GM19468 (cell line): Measurements from ENCODE around the gene CAPN15.
"Not testable (repeated sequence)": the region's sequence is repeated elsewhere in the genome, so short reads cannot be mapped to it uniquely, and the experiment has no call there.

ENCODE experiments used
- ATAC-seq: cut with Tn5 transposase; IDR thresholded peaks from one replicate; pipeline ENCODE4 v1.9.1; 2021; ENCODE audit warnings: mild to moderate bottlenecking, moderate library complexity, moderate number of reproducible peaks; ENCODE audit not compliant: unreplicated experiment; ENCODE audit errors: extremely low read depth

Gene CAPN15

DNA sequence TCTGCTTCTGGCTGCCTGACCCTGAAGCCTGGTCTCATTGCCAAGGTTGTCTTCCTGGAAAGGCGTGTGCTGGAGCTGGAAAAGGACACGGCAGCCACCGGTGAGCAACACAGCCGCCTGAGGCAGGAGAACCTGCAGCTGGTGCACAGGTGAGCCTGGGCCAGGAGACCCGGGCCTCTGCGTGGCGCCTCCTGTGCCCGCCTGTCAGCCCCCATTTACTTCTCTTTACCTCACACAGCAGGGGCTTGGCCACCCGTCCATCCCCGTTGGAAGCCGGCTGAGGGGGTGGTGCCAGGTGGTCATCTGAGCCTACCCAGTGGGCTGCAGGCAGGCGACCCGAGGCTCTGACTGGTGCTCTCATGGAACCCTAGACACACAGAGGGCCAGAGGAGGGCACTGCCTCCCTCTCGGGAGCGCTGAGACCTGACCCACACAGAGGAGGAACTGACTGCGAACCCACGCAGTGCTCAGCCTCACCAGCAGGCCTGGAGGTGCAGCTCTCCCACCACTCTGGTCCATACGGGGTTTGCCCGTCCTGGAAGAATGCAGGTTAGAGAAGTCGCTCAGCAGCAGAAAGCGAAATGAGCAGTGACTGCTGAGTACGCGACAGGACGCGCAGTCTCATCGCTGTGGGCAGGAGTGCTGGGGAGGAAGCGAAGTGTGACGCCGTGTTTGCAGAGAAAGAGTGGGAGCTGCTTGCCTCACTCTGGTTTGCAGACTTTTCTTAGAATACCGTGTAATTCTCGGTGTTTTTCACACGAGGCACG lies 21.9 kb upstream of the CAPN15 start:
- ATAC-seq = no peak

DNA sequence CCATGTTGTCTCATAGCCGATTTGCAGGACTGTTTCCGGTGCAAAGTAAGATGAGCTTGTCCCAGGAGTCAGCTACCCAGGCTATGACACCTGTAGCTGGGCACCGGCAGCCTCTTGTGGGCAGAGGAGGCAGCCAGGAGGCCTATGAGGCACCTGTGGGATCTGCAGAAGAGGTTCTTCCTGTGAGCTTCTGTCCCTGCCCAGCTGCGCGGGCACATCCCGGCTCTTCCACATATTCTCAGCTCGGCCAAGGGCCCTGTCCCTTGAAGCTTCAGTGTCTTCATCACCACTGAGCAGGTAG lies 21.3 kb upstream of the CAPN15 start:
- ATAC-seq = no peak

DNA sequence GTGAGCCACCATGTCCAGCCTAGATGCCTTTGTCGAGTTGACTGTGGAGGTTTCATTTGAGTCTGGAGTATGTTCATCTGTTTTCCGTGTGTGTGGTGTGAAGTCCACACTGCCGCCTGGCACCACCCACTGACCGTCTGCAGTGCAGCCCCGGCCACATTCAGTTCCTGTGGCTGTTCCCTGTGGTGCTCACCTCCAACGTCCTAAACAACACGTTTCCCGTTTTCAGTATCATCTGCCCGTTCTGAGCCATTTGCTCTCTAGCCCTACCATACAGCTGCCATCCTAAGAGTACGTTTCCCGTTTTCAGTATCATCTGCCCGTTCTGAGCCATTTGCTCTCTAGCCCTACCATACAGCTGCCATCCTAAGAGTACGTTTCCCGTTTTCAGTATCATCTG lies 20.0 kb upstream of the CAPN15 start:
- ATAC-seq = not testable (repeated sequence)

DNA sequence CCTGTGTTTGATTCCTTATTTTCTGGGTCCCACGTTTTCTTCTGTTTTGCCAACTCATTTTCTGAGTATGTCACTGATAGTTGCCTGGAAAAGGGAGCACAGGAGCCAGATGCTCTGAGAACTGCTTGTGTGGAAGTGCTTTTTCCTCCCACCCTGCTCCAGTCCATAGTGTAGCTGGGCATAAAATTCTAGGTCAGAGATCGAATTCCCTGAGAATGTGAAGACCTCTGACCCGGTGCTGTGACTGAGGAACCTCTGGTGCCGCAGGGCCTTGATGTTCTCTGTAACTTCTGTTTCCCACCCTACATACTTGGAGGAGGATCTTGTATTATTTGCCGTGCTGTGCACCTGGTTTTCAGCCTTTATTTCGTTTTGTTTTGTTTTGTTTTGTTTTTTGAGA lies 19.5 kb upstream of the CAPN15 start:
- ATAC-seq = no peak

DNA sequence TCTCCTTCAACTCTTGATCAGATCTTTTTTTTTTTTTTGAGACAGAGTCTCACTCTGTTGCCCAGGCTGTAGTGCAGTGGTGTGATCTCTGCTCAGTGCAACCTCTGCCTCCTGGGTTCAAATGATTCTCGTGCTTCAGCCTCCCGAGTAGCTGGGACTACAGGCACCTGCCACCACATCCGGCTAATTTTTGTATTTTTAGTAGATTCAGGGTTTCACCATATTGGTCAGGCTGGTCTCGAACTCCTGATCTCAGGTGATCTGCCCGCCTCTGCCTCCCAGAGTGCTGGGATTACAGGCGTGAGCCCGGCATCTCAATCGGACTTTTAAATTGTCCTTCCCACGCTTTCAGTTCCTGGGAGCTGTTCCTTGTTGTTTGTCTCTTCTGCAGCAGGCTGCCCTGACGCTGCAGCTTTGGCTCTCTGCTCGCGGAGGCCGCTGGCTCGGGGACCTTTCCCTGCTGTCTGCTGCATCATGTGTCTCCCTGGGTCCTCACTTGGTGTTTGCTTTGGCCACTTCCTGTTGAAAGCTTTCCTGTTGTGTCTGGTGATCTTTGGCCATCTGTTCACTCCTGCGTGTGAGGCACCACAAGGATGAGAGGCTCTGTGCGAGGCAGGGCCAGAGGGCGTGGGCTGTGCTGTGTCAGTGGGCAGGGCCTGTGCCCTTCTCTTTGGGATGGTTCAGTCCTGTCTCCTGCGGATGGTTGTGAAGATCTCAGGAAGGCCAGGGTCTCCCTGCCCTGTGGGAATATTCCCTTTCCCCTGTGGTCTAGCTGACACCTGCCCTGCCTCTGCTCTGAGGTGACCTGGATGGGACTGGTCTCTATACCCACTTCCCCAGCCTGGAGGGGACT lies 18.4 kb upstream of the CAPN15 start:
- no peak for ATAC-seq

DNA sequence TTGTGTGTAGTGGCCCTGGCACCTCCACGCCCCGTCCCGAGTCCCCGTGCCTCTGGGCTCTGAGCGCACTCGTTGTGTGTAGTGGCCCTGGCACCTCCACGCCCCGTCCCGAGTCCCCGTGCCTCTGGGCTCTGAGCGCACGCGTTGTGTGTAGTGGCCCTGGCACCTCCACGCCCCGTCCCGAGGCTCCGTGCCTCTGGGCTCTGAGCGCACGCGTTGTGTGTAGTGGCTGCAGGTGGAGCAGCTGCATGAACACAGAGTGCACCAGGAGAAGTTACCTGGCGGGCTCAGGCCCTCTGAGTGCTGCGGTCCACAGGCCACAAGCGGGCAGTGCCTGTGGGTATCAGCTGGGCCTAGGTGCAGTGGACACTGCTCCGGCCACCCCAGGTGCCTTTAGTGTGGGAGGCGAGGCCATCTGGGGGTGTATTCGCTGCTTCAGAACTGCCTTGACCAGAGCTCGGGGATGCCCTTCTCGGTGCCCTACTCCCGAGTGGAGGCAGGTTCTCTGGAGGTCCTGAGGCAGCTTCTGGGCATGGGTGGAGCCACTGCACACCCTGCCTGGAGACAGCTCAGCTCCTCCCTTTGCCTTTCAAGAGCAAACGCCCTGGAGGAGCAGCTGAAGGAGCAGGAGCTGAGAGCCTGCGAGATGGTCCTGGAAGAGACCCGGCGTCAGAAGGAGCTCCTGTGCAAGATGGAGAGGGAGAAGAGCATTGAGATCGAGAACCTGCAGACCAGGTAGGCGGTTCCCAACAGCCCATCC lies 17.3 kb upstream of the CAPN15 start:
- no peak for ATAC-seq

DNA sequence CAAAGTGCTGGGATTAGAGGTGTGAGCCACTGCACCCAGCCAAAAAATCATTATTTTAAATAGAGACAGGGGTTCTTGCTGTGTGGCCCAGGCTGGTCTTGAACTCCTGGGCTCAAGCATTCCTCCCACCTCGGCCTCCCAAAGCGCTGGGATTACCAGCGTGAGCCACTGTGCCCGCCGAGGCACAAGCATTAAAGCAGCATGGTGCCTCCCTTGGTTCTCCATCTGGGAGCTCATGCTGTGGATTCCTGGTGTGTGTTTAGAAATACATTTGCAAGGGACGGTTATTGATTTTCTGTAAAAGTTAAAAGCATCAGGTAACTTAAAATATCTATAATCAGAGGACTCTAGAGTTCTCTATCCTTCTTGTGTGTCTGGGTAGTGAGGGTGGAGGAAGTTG lies 14.7 kb upstream of the CAPN15 start:
- no peak for ATAC-seq

DNA sequence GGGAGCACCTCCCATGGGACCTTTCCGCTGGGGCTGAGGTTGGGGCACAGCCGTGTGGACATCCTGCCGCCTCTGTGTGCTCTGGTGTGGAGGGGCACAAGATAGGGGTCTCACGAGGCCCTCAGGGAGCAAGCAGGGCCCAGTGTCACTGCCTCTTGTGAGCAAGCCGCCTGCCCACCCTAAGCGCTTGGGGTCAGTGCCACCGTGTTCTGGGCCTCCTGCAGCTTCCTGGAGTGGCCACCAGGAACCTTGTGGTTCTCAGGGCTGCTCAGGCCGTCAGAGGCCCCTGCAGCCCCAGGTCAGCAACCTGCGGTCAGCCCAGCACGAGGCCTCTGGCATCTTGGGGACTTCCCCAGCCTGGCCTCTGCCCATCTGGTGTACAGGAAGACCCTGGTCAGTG lies 13.6 kb upstream of the CAPN15 start:
- no peak for ATAC-seq

DNA sequence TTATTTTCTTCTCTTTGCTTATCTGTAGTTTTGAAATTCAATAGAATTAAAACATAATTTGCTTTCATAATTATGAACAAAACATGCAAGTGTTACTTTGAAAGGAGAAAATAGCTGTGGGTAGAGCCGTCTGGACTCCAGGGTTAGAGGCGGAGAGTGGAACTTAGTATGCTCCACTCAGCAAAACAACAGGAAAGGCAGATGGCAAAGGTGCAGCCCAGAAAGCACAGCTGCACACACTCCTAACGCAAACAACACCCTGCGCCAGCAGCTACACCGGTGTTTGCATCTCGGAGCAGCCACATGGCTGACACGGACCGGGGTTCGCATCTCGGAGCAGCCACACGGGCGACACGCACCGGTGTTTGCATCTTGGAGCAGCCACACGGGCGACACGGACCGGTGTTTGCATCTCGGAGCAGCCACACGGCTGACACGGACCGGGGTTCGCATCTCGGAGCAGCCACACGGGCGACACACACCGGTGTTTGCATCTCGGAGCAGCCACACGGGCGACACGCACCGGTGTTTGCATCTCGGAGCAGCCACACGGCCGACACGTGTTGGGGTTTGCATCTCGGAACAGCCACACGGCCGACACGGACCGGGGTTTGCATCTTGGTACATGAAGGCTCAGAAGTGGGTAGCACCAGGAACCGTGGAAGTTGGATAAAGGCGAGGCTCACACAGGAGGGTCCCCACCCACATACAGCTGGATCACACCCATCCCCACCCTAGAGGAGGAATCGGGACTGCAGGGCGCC lies 12.2 kb upstream of the CAPN15 start:
- no peak for ATAC-seq

DNA sequence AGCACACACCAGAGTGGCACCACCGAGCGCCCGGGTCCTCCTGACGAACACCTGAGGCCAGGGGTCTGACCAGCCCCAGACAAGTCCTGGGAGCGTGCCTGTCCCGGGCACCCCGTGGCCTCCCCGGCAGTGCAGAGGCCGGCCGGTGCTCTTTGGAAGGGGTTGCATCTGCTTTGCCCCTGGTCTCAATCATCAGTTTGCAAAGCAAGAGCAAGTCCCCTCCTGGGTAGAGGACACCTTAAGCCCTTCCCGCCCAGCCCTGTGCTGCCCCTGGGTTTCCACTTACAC lies 11.6 kb upstream of the CAPN15 start:
- no peak for ATAC-seq

DNA sequence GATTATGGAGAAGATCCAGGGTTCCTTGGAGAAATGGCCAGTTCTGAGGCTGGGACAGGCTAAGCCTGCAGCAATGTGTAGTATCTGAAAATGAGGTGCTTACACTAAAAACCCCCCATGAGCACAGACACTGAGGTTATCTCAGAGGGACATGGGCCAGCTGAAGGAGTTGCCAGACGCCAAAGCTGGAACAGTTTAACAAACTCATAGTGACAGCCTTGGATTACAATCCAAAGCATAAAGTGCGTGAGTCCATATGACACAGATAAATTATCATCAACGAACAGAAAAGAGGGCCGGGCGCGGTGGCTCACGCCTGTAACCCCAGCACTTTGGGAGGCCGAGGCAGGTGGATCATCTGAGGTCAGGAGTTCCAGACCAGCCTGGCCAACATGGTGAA lies 11.2 kb upstream of the CAPN15 start:
- no peak for ATAC-seq

DNA sequence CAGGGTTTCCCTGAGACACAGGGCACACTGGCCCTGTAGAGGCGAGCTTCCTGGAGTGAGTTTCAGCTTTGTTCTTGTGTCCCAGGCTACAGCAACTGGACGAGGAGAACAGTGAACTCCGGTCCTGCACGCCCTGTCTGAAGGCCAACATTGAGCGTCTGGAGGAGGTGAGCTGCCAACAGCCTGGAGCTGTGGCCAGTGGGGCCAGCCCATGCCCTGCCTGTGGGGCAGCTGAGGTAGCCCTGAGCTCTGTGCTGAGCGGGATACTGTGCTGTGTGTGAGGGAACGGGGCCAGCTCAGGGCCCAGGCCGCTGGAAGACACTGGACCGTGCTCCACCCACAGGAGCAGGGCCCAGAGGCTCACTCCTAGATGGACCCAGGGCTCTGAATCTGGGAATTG lies 8.7 kb upstream of the CAPN15 start:
- no peak for ATAC-seq

DNA sequence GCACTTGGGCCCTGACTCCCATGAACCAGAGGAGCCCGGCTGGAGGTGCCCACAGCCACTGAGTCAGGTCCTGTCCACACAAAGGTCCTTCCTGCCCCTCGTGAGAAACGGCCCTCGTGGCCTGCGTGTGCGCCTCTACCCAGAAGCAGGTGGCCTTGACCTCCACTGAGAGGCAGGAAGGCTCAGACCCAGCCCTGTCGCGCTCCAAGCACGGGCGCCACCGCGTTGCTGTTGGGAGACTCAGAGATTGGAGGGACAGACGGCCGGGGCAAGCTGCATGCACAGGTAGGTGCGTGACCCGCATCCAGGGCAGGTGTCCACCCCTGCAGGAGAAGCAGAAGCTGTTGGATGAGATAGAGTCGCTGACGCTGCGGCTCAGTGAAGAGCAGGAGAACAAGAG lies 8.1 kb upstream of the CAPN15 start:
- no peak for ATAC-seq

DNA sequence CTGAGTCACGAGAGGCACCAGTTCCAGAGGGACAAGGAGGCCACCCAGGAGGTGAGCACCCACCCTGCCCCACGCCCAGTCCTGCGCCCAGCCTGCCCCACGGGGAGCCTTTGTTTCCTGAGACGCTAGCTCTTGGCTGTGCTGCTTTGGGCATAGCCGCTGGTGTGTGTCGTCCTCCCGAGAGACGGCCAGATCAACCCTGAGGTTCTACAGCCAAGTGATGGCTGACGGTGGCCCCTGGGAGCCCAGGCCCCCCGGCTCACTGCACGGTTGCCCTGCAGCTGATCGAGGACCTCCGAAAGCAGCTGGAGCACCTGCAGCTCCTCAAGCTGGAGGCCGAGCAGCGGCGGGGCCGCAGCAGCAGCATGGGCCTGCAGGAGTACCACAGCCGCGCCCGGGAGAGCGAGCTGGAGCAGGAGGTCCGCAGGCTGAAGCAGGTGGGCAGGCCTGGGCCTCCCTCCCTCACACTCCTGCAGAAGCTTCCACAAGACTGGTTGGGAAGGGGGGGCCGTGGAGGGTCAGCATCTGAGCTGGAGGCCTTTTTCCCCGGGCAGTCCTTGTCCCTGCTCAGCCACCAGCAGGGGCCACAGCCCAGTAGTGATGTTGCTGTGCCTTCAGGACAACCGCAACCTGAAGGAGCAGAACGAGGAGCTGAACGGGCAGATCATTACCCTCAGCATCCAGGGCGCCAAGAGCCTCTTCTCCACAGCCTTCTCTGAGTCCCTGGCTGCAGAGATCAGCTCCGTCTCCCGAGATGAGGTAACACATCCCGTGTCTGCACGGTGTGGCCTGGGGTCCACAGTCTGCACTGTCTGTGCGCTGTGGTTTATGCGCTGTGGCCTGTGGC lies 7.4 kb upstream of the CAPN15 start:
- no peak for ATAC-seq

DNA sequence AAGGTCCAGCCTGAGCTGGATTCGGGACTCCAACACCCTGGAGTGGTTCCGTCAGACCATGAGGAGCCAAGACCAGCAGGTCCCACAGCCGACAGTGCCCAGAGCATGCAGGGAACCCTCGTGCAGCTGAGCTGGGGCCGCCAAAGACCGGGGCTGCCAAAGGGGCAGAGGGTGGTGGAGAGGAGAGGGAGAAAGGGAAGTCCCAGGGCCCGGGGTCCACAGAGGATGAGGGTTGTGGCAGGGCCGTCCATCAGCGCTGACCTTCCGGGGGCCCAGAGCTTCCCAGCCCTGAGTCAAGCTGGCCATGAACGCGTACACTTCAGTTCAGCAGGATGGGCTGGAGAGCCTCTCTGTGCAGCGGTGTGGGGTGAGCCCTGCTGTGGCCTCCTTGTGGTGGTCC lies 6.7 kb upstream of the CAPN15 start:
- ATAC-seq = no peak

DNA sequence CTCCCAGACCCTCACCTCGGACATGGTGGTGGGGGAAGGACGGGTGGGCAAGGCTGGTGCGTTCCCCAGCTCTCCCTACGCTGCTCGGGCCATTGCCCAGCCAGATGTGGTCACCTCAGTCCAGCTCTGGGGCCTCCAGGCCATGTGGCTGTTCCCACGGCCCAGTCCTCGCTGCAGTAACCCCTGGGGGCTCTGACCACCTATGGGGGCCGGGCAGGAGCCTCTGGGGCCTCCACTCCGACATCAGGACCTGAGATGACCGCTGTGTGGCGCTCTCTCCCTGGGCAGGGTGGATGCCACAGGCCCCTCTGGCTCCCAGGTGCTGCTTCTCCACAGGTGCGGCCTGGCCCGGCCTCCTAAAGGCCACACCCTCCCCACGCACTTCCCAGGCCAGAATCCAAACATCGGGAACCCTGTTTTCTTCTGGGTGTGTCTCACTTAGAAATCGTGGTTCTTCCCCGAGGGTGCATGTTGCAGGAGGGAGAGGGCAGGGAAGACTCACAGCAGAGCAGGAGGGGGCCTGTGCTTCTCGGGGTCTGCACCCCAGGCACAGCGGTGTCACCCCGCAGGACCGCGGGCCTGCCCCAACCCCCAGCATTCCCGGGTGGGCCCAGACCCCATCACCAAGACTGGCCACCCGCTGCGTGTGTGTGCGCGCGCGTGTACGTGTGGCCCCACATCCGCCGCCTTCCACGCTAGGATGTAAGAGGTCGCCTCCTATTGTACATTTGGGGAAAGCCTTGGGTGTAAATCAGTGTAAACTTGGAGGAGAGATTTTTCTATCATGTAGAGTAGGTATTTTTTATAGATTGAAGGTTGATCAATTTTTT lies 5.9 kb upstream of the CAPN15 start:
- no peak for ATAC-seq

DNA sequence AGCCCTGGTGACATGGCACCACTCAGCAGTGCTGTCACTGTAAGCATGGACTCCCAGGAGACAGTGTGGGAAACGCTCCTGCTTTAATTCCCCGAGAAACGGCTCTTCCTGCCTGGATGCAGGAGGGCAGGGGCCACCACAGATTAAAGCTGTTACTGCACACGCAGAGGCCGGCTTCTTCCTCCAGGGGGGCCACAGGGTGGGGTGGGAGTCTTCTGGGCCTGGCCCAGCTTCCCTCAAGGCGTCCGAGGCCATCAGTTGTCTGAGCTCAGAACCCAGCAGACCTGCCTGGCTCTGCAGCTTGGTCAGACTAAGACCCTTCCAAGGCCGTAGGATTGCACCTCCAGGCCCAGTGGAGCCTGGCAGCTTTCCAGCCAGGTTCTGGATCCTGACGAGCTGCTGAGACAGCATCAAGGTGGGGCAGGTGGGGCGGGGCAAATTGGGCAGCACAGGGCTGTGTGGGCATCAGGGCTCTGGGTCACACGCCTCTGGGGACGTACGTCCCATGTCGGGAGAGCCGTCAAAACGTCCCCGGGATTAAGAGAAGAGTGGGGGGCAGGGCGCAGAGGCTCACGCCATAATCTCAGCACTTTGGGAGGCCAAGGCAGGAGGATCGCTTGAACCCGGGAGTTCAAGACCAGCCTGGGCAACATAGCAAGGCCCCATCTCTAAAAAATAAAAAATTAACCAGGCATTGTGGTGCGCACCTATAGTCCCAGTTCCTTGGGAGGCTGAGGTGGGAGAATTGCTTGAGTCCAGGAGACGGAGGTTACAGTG lies 5.0 kb upstream of the CAPN15 start:
- no peak for ATAC-seq

DNA sequence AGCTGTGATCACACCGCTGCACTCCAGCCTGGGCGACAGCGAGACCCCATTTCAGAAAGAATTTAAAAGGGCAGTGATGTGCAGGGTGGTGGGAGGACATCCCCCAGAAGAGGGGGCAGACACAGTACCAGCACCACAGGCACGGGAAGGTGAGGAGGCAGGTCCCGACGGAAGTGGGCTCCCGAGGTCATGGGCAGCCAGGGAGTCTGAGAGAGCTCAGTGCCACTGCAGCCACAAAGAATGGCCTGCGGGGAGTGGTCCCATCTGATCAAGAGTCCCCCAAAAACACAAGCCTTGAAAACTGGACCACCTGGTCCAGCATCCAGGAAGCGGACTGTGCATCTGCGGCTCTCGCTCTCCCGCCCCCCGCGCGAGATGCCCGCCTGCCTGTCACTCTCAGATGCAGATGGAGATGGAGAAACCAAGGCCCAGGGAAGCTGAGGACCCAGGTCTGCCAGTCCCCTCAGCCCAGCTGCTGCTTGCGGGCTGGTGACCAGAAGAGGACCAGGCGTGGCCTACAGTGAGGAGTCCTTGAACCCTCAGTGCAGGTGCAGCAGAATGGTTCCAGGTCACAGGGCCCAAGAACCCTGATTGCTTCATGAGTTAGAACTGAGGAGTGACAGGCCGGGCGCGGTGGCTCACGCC lies 4.3 kb upstream of the CAPN15 start:
- ATAC-seq = no peak
